NB4 (cell line): ENCODE data around the gene A2M.

Experiments used
- CTCF ChIP-seq: IDR thresholded peaks from one replicate; pipeline ENCODE4 v1.5.1; 2012; ENCODE audit warnings: low read depth, low read length
- MAX ChIP-seq: IDR thresholded peaks from 2 replicates; pipeline ENCODE4 v1.6.1; 2011; ENCODE audit warnings: low read depth, low read length

- TF ChIP-seq CTCF (no peak), MAX (no peak)
Observed at GRCh38 chr12:9071969-9072368, 43.8 kb downstream of the A2M start.
